GM12878 (cell line): ENCODE data around the gene PILRB. TPM values are rescaled to one million over a fixed set of nuclear protein-coding genes. Genes with fewer than 3 reads are reported as not detected.

Experiments
- ATAC-seq: fragments of 200-7000 bp; cut with Tn5 transposase; 3 replicates; pipeline ENCODE4 v1.9.1; 2020; ENCODE audit warnings: mild to moderate bottlenecking, moderate library complexity
- BruUV-seq: library from RNA; stranded (reverse); fragments of 400-500 nt; replicated peaks from 2 replicates; lab custom pipeline; 2021; lab: Mats Ljungman, UMichigan
- CTCF ChIA-PET: fragments of 300-600 bp; sonication (Branson Sonifier 250); formaldehyde crosslinking; extraction: SDS; loops from one replicate; lab custom pipeline; 2021; ENCODE audit warnings: inconsistent platforms; lab: Yijun Ruan, JAX
- POLR2A ChIA-PET: fragments of 350-600 bp; formaldehyde crosslinking; extraction: SDS; loops from one replicate; lab custom pipeline; 2021; ENCODE audit warnings: inconsistent platforms; lab: Charles Lee
- RAD21 ChIA-PET: fragments of 300-600 bp; sonication (Branson Sonifier 250); formaldehyde crosslinking; loops from one replicate; lab custom pipeline; 2023; ENCODE audit warnings: antibody characterized with exemption; ENCODE audit not compliant: unreplicated experiment; lab: Charles Lee
- SMC1A ChIA-PET: fragments of 300-600 bp; sonication (Branson Sonifier 250); formaldehyde crosslinking; loops from one replicate; lab custom pipeline; 2023; ENCODE audit not compliant: unreplicated experiment, uncharacterized antibody; lab: Charles Lee
- DNase-seq: peaks from one replicate; pipeline ENCODE4 v3.0.0-alpha.2; 2011; ENCODE audit warnings: low read depth, low spot score
- FAIRE-seq: peaks from 3 replicates; lab custom pipeline; 2011; peaks lifted over from hg19 to GRCh38; lab: Jason Lieb, UNC
- H2AFZ ChIP-seq: 2 replicates; pipeline ENCODE4 v1.6.0; 2011; ENCODE audit warnings: low read depth, low read length, control low read depth; ENCODE audit not compliant: control insufficient read depth
- H3K27ac ChIP-seq: 2 replicates; pipeline ENCODE4 v1.5.1; 2011; ENCODE audit warnings: control low read depth; ENCODE audit not compliant: control insufficient read depth, insufficient read depth
- H3K27me3 ChIP-seq, 2 experiments: replicated peaks in 1 of 2; 2 replicates each; pipeline versions ENCODE4 v1.6.0 to v1.6.1; 2011; ENCODE audit warnings: low read length in 1 of 2; ENCODE audit not compliant: control insufficient read depth in 2 of 2, insufficient read depth in 2 of 2
- H3K36me3 ChIP-seq, 2 experiments: 2 replicates each; pipeline ENCODE4 v1.5.1; 2011; ENCODE audit warnings: low read length in 1 of 2; ENCODE audit not compliant: control insufficient read depth in 2 of 2, insufficient read depth in 2 of 2
- H3K4me1 ChIP-seq: 2 replicates; pipeline ENCODE4 v1.6.1; 2011; ENCODE audit warnings: mild to moderate bottlenecking, low read length, moderate library complexity, mixed read lengths; ENCODE audit not compliant: control insufficient read depth, insufficient read depth
- H3K4me2 ChIP-seq: 2 replicates; pipeline ENCODE4 v1.6.0; 2011; ENCODE audit warnings: control low read depth; ENCODE audit not compliant: control insufficient read depth, insufficient read depth
- H3K4me3 ChIP-seq: fragments of 200-600 bp; sonication (generic); 2 replicates; pipeline ENCODE4 v1.5.1; 2016
- H3K79me2 ChIP-seq: 2 replicates; pipeline ENCODE4 v1.6.0; 2011; ENCODE audit warnings: low read length; ENCODE audit not compliant: control insufficient read depth, insufficient read depth
- H3K9ac ChIP-seq: 2 replicates; pipeline ENCODE4 v1.8.0; 2011; ENCODE audit warnings: low read length, control low read depth, mixed read lengths; ENCODE audit not compliant: control insufficient read depth, insufficient read depth
- H3K9me3 ChIP-seq: replicated peaks from 3 replicates; pipeline ENCODE4 v1.5.1; 2011; ENCODE audit warnings: mild to moderate bottlenecking, low read length; ENCODE audit not compliant: control insufficient read depth, insufficient read depth
- H4K20me1 ChIP-seq: 2 replicates; pipeline ENCODE4 v1.6.0; 2011; ENCODE audit not compliant: control insufficient read depth, insufficient read depth
- BCL11A ChIP-seq: IDR thresholded peaks from 2 replicates; pipeline ENCODE4 v1.6.1; 2011; ENCODE audit warnings: low read depth, low read length
- CEBPB ChIP-seq, 2 experiments: fragments of 150-350 bp in 1 of 2; IDR thresholded peaks; 2 replicates each; pipeline ENCODE4 v1.6.1; 2012 to 2014; ENCODE audit warnings: low read depth in 2 of 2, low read length in 2 of 2, borderline replicate concordance in 1 of 2, inconsistent platforms in 1 of 2
- EP300 ChIP-seq, 2 experiments: fragments of 150-350 bp in 1 of 2; IDR thresholded peaks; 2 replicates each; pipeline ENCODE4 v1.6.1; 2011 to 2012; ENCODE audit warnings: low read depth in 2 of 2, low read length in 2 of 2, borderline replicate concordance in 1 of 2, improper control_type of control experiment in 1 of 2, inconsistent platforms in 1 of 2; ENCODE audit not compliant: control insufficient read depth in 1 of 2
- MEF2A ChIP-seq: IDR thresholded peaks from 2 replicates; pipeline ENCODE4 v1.6.1; 2011; ENCODE audit warnings: low read depth, mild to moderate bottlenecking, low read length, moderate library complexity; ENCODE audit not compliant: insufficient read depth
- SPI1 ChIP-seq: IDR thresholded peaks from 2 replicates; pipeline ENCODE4 v1.6.1; 2011; ENCODE audit warnings: low read depth, mild to moderate bottlenecking, low read length, moderate library complexity, borderline replicate concordance; ENCODE audit not compliant: insufficient read depth
- TBL1XR1 ChIP-seq: IDR thresholded peaks from 2 replicates; pipeline ENCODE4 v1.6.1; 2012; ENCODE audit warnings: low read depth, low read length, improper control_type of control experiment
- WGBS: methylation state at CpG from one replicate; pipeline ENCODE4 v1.1.6; 2016; ENCODE audit warnings: low lambda C conversion rate; ENCODE audit not compliant: insufficient replicate concordance, insufficient coverage; ENCODE audit errors: missing lambda C conversion rate; 5-methylcytosine and 5-hydroxymethylcytosine counted together
- in situ Hi-C: fragments of 300-500 bp; cut with MboI; formaldehyde crosslinking; loops from 9 replicates; pipeline ENCODE4 v1.14.3; 2018; ENCODE audit warnings: mixed read lengths
- intact Hi-C: fragments of 100-400 bp; cut with micrococcal nuclease; formaldehyde crosslinking; loops from one replicate; pipeline ENCODE4 v1.14.2; 2022; ENCODE audit not compliant: unreplicated experiment
- polyA plus RNA-seq, 11 experiments: library from polyadenylated mRNA; depleted of rRNA in 4 of 11; unstranded in 6 of 11; stranded (reverse) in 5 of 11; fragments of >200 nt; fragmentation: Nextera tagmentation in 4 of 11; fragmentation: Illumina TruSeq in 1 of 11; extraction: Ambion mirVana in 4 of 11; extraction: Trizol in 1 of 11; gene quantifications; 1 replicate in 1 of 11; 2 replicates in 10 of 11; pipeline versions ENCODE4 v1.2.1 to v1.2.3, GENCODE V29; 2011 to 2016; ENCODE audit warnings: inconsistent platforms in 2 of 11, missing spikeins in 2 of 11, low read depth in 1 of 11
- small RNA-seq: library from RNA; depleted of rRNA; stranded (forward); fragments of <200 nt; gene quantifications from one replicate; pipeline ENCODE3, GENCODE V24; 2014
- total RNA-seq, 4 experiments: library from RNA; depleted of rRNA in 3 of 4; stranded (reverse); fragments of >200 nt in 3 of 4; fragmentation: Illumina TruSeq in 1 of 4; extraction: Trizol in 1 of 4; gene quantifications; 2 replicates each; pipeline versions ENCODE4 v1.2.1 to v1.2.3, GENCODE V29; 2013 to 2021
- TF ChIP-seq, protein P1 (sequence below): fragments of 450-650 bp; IDR thresholded peaks from 2 replicates; pipeline ENCODE4 v1.6.1; 2016; ENCODE audit warnings: mild to moderate bottlenecking, moderate library complexity, borderline replicate concordance

Gene PILRB
- total and polyA plus RNA-seq, 10 of the 15 experiments (the other 5 are each of a cell fraction or from before 2014, with no cell fraction given) = 2.6 to 50.3 (median 22.0) TPM

DNA sequence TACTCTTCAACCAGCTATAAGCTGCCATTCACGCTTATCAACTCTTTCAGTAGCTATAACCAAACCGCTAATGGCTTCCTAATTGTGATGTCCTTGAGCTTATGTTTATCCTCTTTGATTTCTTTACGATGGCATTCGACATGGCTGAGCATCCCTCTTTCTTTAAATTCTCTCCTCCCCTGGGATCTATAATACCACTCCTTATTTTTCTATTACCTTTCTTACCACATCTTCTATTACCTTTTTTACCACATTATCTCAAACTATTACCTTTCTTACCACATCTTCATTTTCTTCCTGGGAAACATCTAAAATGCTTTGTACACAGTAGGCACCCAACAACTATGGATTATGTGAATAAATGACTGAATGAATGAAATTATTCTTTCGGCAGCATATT is 57.5 kb downstream of the PILRB start:
- RAD21 ChIA-PET = interaction anchor here (1.4 to 1.6 kb wide), 2 partner anchors 8 to 13 kb away, joined by 4 read pairs; partner anchors contain the start of gene ZCWPW1

More for the DNA sequence above, 57.5 kb downstream of the PILRB start:
- no peaks in the 10 kb centered on the region for H3K27me3 ChIP-seq
- BruUV-seq = no TSS peak
- ChIA-PET CTCF (interaction anchor here (1.4 to 2.8 kb wide), 5 partner anchors 8 to 283 kb away, joined by 5 to 9 read pairs (median 5); no protein-coding TSS in a partner anchor), SMC1A (interaction anchor here (0.7 to 2.6 kb wide), 7 partner anchors 8 to 41 kb away, joined by 3 to 11 read pairs (median 4); partner anchors contain the start of genes MEPCE and ZCWPW1), POLR2A (interaction anchor here (1.0 to 2.1 kb wide), 4 partner anchors 8 to 22 kb away, joined by 3 to 13 read pairs (median 4); partner anchors contain the start of genes MEPCE and ZCWPW1)
- H3K4me2 ChIP-seq = no peak overlapping the region
- in situ Hi-C loops (no loop called here), intact Hi-C loops (no loop called here)
- FAIRE-seq (no peak), DNase-seq (no peak), ATAC-seq (no peak)
- H3K4me3 ChIP-seq = no peak overlapping the region
- no peaks in the 10 kb centered on the region for H4K20me1 ChIP-seq
- no peak overlapping the region for H3K9ac ChIP-seq
- peaks cover 22% of the 10 kb centered on the region for H3K4me1 ChIP-seq
- TF ChIP-seq MEF2A (no peak), EP300 (IDR thresholded peaks at IDR 0.05; ENCODE audit: borderline replicate concordance in 1 of 2, control insufficient read depth in 1 of 2, low read depth in 2 of 2, low read length in 2 of 2) (no peak), CEBPB (IDR thresholded peaks at IDR 0.05; ENCODE audit: borderline replicate concordance in 1 of 2, low read depth in 2 of 2, low read length in 2 of 2) (no peak), SPI1 (no peak), TBL1XR1 (no peak), BCL11A (no peak)
- TF ChIP-seq, protein P1, sequence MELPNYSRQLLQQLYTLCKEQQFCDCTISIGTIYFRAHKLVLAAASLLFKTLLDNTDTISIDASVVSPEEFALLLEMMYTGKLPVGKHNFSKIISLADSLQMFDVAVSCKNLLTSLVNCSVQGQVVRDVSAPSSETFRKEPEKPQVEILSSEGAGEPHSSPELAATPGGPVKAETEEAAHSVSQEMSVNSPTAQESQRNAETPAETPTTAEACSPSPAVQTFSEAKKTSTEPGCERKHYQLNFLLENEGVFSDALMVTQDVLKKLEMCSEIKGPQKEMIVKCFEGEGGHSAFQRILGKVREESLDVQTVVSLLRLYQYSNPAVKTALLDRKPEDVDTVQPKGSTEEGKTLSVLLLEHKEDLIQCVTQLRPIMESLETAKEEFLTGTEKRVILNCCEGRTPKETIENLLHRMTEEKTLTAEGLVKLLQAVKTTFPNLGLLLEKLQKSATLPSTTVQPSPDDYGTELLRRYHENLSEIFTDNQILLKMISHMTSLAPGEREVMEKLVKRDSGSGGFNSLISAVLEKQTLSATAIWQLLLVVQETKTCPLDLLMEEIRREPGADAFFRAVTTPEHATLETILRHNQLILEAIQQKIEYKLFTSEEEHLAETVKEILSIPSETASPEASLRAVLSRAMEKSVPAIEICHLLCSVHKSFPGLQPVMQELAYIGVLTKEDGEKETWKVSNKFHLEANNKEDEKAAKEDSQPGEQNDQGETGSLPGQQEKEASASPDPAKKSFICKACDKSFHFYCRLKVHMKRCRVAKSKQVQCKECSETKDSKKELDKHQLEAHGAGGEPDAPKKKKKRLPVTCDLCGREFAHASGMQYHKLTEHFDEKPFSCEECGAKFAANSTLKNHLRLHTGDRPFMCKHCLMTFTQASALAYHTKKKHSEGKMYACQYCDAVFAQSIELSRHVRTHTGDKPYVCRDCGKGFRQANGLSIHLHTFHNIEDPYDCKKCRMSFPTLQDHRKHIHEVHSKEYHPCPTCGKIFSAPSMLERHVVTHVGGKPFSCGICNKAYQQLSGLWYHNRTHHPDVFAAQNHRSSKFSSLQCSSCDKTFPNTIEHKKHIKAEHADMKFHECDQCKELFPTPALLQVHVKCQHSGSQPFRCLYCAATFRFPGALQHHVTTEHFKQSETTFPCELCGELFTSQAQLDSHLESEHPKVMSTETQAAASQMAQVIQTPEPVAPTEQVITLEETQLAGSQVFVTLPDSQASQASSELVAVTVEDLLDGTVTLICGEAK = no peak
- H3K9me3 ChIP-seq = no peaks in the 10 kb centered on the region; the same call in 2 of the 3 replicates
- no peaks in the 10 kb centered on the region for H3K36me3 ChIP-seq
- H3K79me2 ChIP-seq = no peaks in the 10 kb centered on the region
- WGBS = 97% methylated on average over 5 of the region's 5 CpGs
- H2AFZ ChIP-seq = no peak overlapping the region
- H3K27ac ChIP-seq = no peak overlapping the region

Small RNAs within 50 kb of the gene (small RNA-seq; reads per million reads assigned to genes)
- not detected for gene RF00019

Other genes starting within 250 kb of the PILRB start
Only the 7 nearest of the 22 such genes appear.
- gene SPDYE3, start 50.4 kb upstream of the PILRB start, total RNA-seq (2014; rRNA removed) = not detected in 2 replicates
- gene SPDYE3, start 50.4 kb upstream of the PILRB start, total RNA-seq (2014; rRNA removed; fragmentation: Illumina TruSeq; extraction: Trizol) = not detected in 2 replicates
- not detected in 2 replicates for gene SPDYE3, start 50.4 kb upstream of the PILRB start, total RNA-seq (2021)
- gene SPDYE3, start 50.4 kb upstream of the PILRB start, polyA plus RNA-seq (2011; rRNA removed) = 0.03 TPM in 1 of 2 replicates, not detected in the other
- gene SPDYE3, start 50.4 kb upstream of the PILRB start, polyA plus RNA-seq (2014; fragmentation: Illumina TruSeq; extraction: Trizol) = not detected in 2 replicates
- gene SPDYE3, start 50.4 kb upstream of the PILRB start, polyA plus RNA-seq (2014; fragmentation: Nextera tagmentation; extraction: Ambion mirVana) = 1 to 10 TPM; 1.3 to 1.4 TPM
- 0.03 TPM in 1 of 2 replicates, not detected in the other for gene SPDYE3, start 50.4 kb upstream of the PILRB start, polyA plus RNA-seq (2014; rRNA removed)
- gene SPDYE3, start 50.4 kb upstream of the PILRB start, polyA plus RNA-seq (2016; fragmentation: Nextera tagmentation; extraction: Ambion mirVana) = 1 to 10 TPM; 7.2 to 9.4 TPM
- 9.0 and 10.1 TPM in 2 replicates for gene PILRA, start 15.4 kb downstream of the PILRB start, total RNA-seq (2014; rRNA removed)
- 10.8 and 11.1 TPM in 2 replicates for gene PILRA, start 15.4 kb downstream of the PILRB start, total RNA-seq (2014; rRNA removed; fragmentation: Illumina TruSeq; extraction: Trizol)
- 7.0 and 7.5 TPM in 2 replicates for gene PILRA, start 15.4 kb downstream of the PILRB start, total RNA-seq (2021)
- gene PILRA, start 15.4 kb downstream of the PILRB start, polyA plus RNA-seq (2011; rRNA removed) = 30.2 and 43.3 TPM in 2 replicates
- 12.0 and 14.2 TPM in 2 replicates for gene PILRA, start 15.4 kb downstream of the PILRB start, polyA plus RNA-seq (2014; fragmentation: Illumina TruSeq; extraction: Trizol)
- gene PILRA, start 15.4 kb downstream of the PILRB start, polyA plus RNA-seq (2014; fragmentation: Nextera tagmentation; extraction: Ambion mirVana) = 10 to 100 TPM; 12.2 to 13.5 TPM
- gene PILRA, start 15.4 kb downstream of the PILRB start, polyA plus RNA-seq (2014; rRNA removed) = 12.7 and 15.2 TPM in 2 replicates
- 1 to 10 TPM; 6.6 to 7.2 TPM for gene PILRA, start 15.4 kb downstream of the PILRB start, polyA plus RNA-seq (2016; fragmentation: Nextera tagmentation; extraction: Ambion mirVana)
- 2.5 and 3.8 TPM in 2 replicates for gene ZCWPW1, start 70.6 kb downstream of the PILRB start, total RNA-seq (2014; rRNA removed)
- 3.8 and 4.4 TPM in 2 replicates for gene ZCWPW1, start 70.6 kb downstream of the PILRB start, total RNA-seq (2014; rRNA removed; fragmentation: Illumina TruSeq; extraction: Trizol)
- gene ZCWPW1, start 70.6 kb downstream of the PILRB start, total RNA-seq (2021) = 3.3 and 3.7 TPM in 2 replicates
- gene ZCWPW1, start 70.6 kb downstream of the PILRB start, polyA plus RNA-seq (2011; rRNA removed) = 2.9 and 4.6 TPM in 2 replicates
- 3.9 and 4.3 TPM in 2 replicates for gene ZCWPW1, start 70.6 kb downstream of the PILRB start, polyA plus RNA-seq (2014; fragmentation: Illumina TruSeq; extraction: Trizol)
- 1 to 10 TPM; 1.3 to 2.3 TPM for gene ZCWPW1, start 70.6 kb downstream of the PILRB start, polyA plus RNA-seq (2014; fragmentation: Nextera tagmentation; extraction: Ambion mirVana)
- gene ZCWPW1, start 70.6 kb downstream of the PILRB start, polyA plus RNA-seq (2014; rRNA removed) = 4.4 and 5.1 TPM in 2 replicates
- gene ZCWPW1, start 70.6 kb downstream of the PILRB start, polyA plus RNA-seq (2016; fragmentation: Nextera tagmentation; extraction: Ambion mirVana) = 1 to 10 TPM; 3.5 to 3.9 TPM
- gene MEPCE, start 71.7 kb downstream of the PILRB start, total RNA-seq (2014; rRNA removed) = 33.8 and 39.6 TPM in 2 replicates
- 22.8 and 26.0 TPM in 2 replicates for gene MEPCE, start 71.7 kb downstream of the PILRB start, total RNA-seq (2014; rRNA removed; fragmentation: Illumina TruSeq; extraction: Trizol)
- gene MEPCE, start 71.7 kb downstream of the PILRB start, total RNA-seq (2021) = 46.0 and 48.0 TPM in 2 replicates
- gene MEPCE, start 71.7 kb downstream of the PILRB start, polyA plus RNA-seq (2011; rRNA removed) = 9.1 and 16.2 TPM in 2 replicates
- gene MEPCE, start 71.7 kb downstream of the PILRB start, polyA plus RNA-seq (2014; fragmentation: Illumina TruSeq; extraction: Trizol) = 15.1 and 35.8 TPM in 2 replicates
- 10 to 100 TPM in 1 of 2 experiments, 1 to 10 TPM in 1; 8.2 to 12.6 TPM for gene MEPCE, start 71.7 kb downstream of the PILRB start, polyA plus RNA-seq (2014; fragmentation: Nextera tagmentation; extraction: Ambion mirVana)
- gene MEPCE, start 71.7 kb downstream of the PILRB start, polyA plus RNA-seq (2014; rRNA removed) = 32.3 and 42.0 TPM in 2 replicates
- gene MEPCE, start 71.7 kb downstream of the PILRB start, polyA plus RNA-seq (2016; fragmentation: Nextera tagmentation; extraction: Ambion mirVana) = 10 to 100 TPM; 14.9 to 18.1 TPM
- gene PPP1R35, start 78.4 kb downstream of the PILRB start, total RNA-seq (2014; rRNA removed) = 51.3 and 55.5 TPM in 2 replicates
- gene PPP1R35, start 78.4 kb downstream of the PILRB start, total RNA-seq (2014; rRNA removed; fragmentation: Illumina TruSeq; extraction: Trizol) = 14.1 and 19.6 TPM in 2 replicates
- 58.1 and 61.0 TPM in 2 replicates for gene PPP1R35, start 78.4 kb downstream of the PILRB start, total RNA-seq (2021)
- gene PPP1R35, start 78.4 kb downstream of the PILRB start, polyA plus RNA-seq (2011; rRNA removed) = 7.9 and 15.2 TPM in 2 replicates
- gene PPP1R35, start 78.4 kb downstream of the PILRB start, polyA plus RNA-seq (2014; fragmentation: Illumina TruSeq; extraction: Trizol) = 0.52 and 5.2 TPM in 2 replicates
- gene PPP1R35, start 78.4 kb downstream of the PILRB start, polyA plus RNA-seq (2014; fragmentation: Nextera tagmentation; extraction: Ambion mirVana) = 1 to 10 TPM; 1.8 to 9.9 TPM
- 62.5 and 70.4 TPM in 2 replicates for gene PPP1R35, start 78.4 kb downstream of the PILRB start, polyA plus RNA-seq (2014; rRNA removed)
- 10 to 100 TPM in 1 of 2 experiments, 1 to 10 TPM in 1; 4.0 to 56.3 TPM for gene PPP1R35, start 78.4 kb downstream of the PILRB start, polyA plus RNA-seq (2016; fragmentation: Nextera tagmentation; extraction: Ambion mirVana)
- 0.49 and 1.2 TPM in 2 replicates for gene SPACDR, start 106.1 kb downstream of the PILRB start, total RNA-seq (2014; rRNA removed)
- 0.18 and 0.28 TPM in 2 replicates for gene SPACDR, start 106.1 kb downstream of the PILRB start, total RNA-seq (2014; rRNA removed; fragmentation: Illumina TruSeq; extraction: Trizol)
- 1.1 and 1.5 TPM in 2 replicates for gene SPACDR, start 106.1 kb downstream of the PILRB start, total RNA-seq (2021)
- gene SPACDR, start 106.1 kb downstream of the PILRB start, polyA plus RNA-seq (2011; rRNA removed) = 0.65 and 0.81 TPM in 2 replicates
- gene SPACDR, start 106.1 kb downstream of the PILRB start, polyA plus RNA-seq (2014; fragmentation: Illumina TruSeq; extraction: Trizol) = 0.56 TPM in 1 of 2 replicates, not detected in the other
- under 1 TPM; 0.29 TPM for gene SPACDR, start 106.1 kb downstream of the PILRB start, polyA plus RNA-seq (2014; fragmentation: Nextera tagmentation; extraction: Ambion mirVana)
- 0.78 and 1.2 TPM in 2 replicates for gene SPACDR, start 106.1 kb downstream of the PILRB start, polyA plus RNA-seq (2014; rRNA removed)
- under 1 TPM; 0.60 to 0.71 TPM for gene SPACDR, start 106.1 kb downstream of the PILRB start, polyA plus RNA-seq (2016; fragmentation: Nextera tagmentation; extraction: Ambion mirVana)
- gene TSC22D4, start 121.1 kb downstream of the PILRB start, total RNA-seq (2014; rRNA removed) = 33.2 and 39.9 TPM in 2 replicates
- 11.7 and 16.2 TPM in 2 replicates for gene TSC22D4, start 121.1 kb downstream of the PILRB start, total RNA-seq (2014; rRNA removed; fragmentation: Illumina TruSeq; extraction: Trizol)
- 63.7 and 65.7 TPM in 2 replicates for gene TSC22D4, start 121.1 kb downstream of the PILRB start, total RNA-seq (2021)
- 7.3 and 13.8 TPM in 2 replicates for gene TSC22D4, start 121.1 kb downstream of the PILRB start, polyA plus RNA-seq (2011; rRNA removed)
- 8.3 and 13.7 TPM in 2 replicates for gene TSC22D4, start 121.1 kb downstream of the PILRB start, polyA plus RNA-seq (2014; fragmentation: Illumina TruSeq; extraction: Trizol)
- gene TSC22D4, start 121.1 kb downstream of the PILRB start, polyA plus RNA-seq (2014; fragmentation: Nextera tagmentation; extraction: Ambion mirVana) = 1 to 10 TPM in 1 of 2 experiments, under 1 TPM in 1; 0.50 to 1.2 TPM
- 47.8 and 55.6 TPM in 2 replicates for gene TSC22D4, start 121.1 kb downstream of the PILRB start, polyA plus RNA-seq (2014; rRNA removed)
- 10 to 100 TPM; 32.6 to 33.3 TPM for gene TSC22D4, start 121.1 kb downstream of the PILRB start, polyA plus RNA-seq (2016; fragmentation: Nextera tagmentation; extraction: Ambion mirVana)